Mammary epithelial cell (primary cell): ENCODE measurements around the gene IGSF21.

Source experiments
- EZH2 ChIP-seq: IDR thresholded peaks from 2 replicates; pipeline ENCODE4 v1.6.1; 2012; ENCODE audit warnings: low read length, inconsistent platforms, borderline replicate concordance
- TF ChIP-seq, protein P1 (sequence below), 2 donors: IDR thresholded peaks in 1 of 2; conservative IDR thresholded peaks in 1 of 2; 2 replicates each; pipeline ENCODE4 v1.5.1; 2011 to 2012; ENCODE audit warnings: inconsistent platforms in 2 of 2, low read length in 2 of 2, mild to moderate bottlenecking in 2 of 2, control low read depth in 1 of 2, low read depth in 1 of 2; ENCODE audit not compliant: insufficient read depth in 1 of 2; ENCODE audit errors: extremely low read depth in 1 of 2

DNA sequence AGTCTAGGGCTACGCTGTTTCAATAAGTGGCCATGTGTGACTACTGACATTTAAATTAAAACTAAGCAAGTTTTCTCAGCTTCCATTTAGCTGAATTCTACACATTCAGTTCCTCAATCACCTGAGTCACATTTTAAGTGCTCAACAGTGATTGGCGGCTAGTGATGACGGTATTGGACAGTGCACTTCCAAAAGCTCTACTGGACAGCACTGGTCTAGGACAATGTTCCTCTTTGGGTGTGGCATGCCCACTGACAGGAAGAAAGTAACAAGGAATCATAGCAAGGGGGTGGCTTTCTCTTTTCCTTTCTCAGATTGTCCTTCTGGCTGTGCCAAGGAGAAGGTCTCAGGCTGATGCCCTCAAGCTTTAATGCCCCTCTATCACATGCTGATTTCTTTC is 11.7 kb downstream of the IGSF21 start:
- TF ChIP-seq, protein P1, sequence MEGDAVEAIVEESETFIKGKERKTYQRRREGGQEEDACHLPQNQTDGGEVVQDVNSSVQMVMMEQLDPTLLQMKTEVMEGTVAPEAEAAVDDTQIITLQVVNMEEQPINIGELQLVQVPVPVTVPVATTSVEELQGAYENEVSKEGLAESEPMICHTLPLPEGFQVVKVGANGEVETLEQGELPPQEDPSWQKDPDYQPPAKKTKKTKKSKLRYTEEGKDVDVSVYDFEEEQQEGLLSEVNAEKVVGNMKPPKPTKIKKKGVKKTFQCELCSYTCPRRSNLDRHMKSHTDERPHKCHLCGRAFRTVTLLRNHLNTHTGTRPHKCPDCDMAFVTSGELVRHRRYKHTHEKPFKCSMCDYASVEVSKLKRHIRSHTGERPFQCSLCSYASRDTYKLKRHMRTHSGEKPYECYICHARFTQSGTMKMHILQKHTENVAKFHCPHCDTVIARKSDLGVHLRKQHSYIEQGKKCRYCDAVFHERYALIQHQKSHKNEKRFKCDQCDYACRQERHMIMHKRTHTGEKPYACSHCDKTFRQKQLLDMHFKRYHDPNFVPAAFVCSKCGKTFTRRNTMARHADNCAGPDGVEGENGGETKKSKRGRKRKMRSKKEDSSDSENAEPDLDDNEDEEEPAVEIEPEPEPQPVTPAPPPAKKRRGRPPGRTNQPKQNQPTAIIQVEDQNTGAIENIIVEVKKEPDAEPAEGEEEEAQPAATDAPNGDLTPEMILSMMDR (conservative IDR thresholded peaks at IDR 0.05 in 1 of 2, IDR thresholded peaks at IDR 0.05 in 1 of 2; ENCODE audit: extremely low read depth in 1 of 2, insufficient read depth in 1 of 2, low read depth in 1 of 2, low read length in 2 of 2), result no peak
- no peak for TF ChIP-seq EZH2
